WERI-Rb-1 (cell line): Measurements from ENCODE around the gene OR10C1.

Experiments
- DNase-seq: peaks from one replicate; pipeline ENCODE4 v3.0.0-alpha.2; 2020
- H3K27ac ChIP-seq: fragments of 250-450 bp; sonication (Bioruptor Pico); 2 replicates; pipeline ENCODE4 v1.5.1; 2020; ENCODE audit warnings: mild to moderate bottlenecking, moderate library complexity
- H3K27me3 ChIP-seq: fragments of 250-450 bp; sonication (Bioruptor Pico); 2 replicates; pipeline ENCODE4 v1.5.1; 2021; ENCODE audit warnings: mild to moderate bottlenecking, low read depth, moderate library complexity; ENCODE audit not compliant: insufficient read depth, severe bottlenecking
- H3K36me3 ChIP-seq: fragments of 250-450 bp; sonication (Bioruptor Pico); 2 replicates; pipeline ENCODE4 v1.5.1; 2020; ENCODE audit warnings: mild to moderate bottlenecking, moderate library complexity
- H3K4me3 ChIP-seq: 2 replicates; pipeline ENCODE4 v1.5.1; 2011; ENCODE audit warnings: low read depth, mild to moderate bottlenecking, control low read depth, low read length
- H3K9me3 ChIP-seq: fragments of 250-450 bp; sonication (Bioruptor Pico); 2 replicates; pipeline ENCODE4 v1.5.1; 2021; ENCODE audit warnings: mild to moderate bottlenecking, moderate library complexity; ENCODE audit not compliant: severe bottlenecking
- TF ChIP-seq, protein P1 (sequence below): IDR thresholded peaks from 2 replicates; pipeline ENCODE4 v1.5.1; 2011; ENCODE audit warnings: low read depth, mild to moderate bottlenecking, control low read depth, inconsistent platforms, low read length

OR10C1 gene

DNA sequence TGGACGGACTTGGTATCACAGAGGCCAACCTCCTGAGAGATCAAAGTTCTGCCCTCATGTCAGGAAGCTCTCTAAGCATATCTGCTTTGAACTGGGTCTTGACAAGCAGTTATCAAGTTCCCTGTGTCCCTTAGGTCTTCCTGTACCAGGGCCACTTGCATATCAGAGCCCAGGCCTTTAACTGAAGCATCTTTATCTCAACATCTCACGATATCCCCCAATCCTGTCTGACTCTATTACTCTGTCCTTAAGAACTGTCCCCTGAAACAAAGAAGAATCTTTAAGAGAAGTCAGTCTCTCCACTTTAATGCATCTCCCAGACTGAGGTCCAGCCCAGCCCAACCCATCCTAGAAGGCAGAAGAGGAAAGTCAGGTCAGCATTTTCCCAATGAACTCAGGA is 40.5 kb downstream of the OR10C1 start:
- Histone ChIP-seq H3K27me3 (no peaks in the 10 kb centered on the region), H3K4me3 (no peak overlapping the region), H3K36me3 (no peaks in the 10 kb centered on the region), H3K27ac (no peak overlapping the region), H3K9me3 (peaks cover 8% of the 10 kb centered on the region)
- TF ChIP-seq, protein P1, sequence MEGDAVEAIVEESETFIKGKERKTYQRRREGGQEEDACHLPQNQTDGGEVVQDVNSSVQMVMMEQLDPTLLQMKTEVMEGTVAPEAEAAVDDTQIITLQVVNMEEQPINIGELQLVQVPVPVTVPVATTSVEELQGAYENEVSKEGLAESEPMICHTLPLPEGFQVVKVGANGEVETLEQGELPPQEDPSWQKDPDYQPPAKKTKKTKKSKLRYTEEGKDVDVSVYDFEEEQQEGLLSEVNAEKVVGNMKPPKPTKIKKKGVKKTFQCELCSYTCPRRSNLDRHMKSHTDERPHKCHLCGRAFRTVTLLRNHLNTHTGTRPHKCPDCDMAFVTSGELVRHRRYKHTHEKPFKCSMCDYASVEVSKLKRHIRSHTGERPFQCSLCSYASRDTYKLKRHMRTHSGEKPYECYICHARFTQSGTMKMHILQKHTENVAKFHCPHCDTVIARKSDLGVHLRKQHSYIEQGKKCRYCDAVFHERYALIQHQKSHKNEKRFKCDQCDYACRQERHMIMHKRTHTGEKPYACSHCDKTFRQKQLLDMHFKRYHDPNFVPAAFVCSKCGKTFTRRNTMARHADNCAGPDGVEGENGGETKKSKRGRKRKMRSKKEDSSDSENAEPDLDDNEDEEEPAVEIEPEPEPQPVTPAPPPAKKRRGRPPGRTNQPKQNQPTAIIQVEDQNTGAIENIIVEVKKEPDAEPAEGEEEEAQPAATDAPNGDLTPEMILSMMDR: no peak
- no peak for DNase-seq

DNA sequence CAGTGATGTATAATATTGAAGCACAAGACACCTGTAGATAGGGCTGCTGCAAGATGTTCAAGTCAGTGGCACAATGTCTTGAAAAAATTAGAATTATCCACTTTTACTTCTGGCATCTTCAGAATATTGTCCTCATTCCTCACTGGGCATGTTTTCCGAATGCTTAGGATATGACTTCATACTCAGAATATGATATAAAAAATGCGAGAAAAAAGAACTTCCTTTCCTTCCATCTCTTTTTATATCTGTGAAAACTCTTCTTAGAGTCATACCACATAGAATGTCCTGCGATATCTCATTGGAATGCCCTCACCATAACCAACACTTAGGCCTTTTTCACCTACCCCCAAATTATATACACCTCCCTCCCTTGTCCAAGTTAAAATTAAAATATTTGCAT is 44.1 kb downstream of the OR10C1 start:
- TF ChIP-seq, protein P1: no peak

DNA sequence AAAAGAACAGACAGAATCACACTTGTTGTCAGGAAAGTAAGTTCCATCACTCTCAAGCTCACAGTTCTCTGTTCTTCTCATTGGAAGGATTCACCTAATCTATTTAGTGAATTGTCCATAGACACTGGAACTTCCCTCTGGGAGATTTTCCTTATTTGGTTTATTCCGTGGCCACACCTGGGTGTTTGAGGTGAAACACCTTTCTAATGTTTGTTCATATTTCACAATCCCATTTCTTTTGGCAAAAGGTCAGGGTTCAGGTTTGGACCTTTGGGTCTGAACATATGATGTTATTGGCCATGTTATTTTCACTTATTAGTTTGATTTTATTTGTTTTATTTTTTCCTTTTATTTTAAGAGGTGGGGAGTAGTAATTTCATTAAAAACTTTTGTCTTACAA is 44.6 kb downstream of the OR10C1 start:
- TF ChIP-seq, protein P1: no peak

More for the DNA sequence above, 44.1 kb downstream of the OR10C1 start:
- H3K4me3 ChIP-seq: no peak overlapping the region
- no peak overlapping the region for H3K27ac ChIP-seq
- peaks cover 3% of the 10 kb centered on the region for H3K9me3 ChIP-seq
- H3K27me3 ChIP-seq: no peaks in the 10 kb centered on the region
- DNase-seq: no peak
- no peaks in the 10 kb centered on the region for H3K36me3 ChIP-seq

DNA sequence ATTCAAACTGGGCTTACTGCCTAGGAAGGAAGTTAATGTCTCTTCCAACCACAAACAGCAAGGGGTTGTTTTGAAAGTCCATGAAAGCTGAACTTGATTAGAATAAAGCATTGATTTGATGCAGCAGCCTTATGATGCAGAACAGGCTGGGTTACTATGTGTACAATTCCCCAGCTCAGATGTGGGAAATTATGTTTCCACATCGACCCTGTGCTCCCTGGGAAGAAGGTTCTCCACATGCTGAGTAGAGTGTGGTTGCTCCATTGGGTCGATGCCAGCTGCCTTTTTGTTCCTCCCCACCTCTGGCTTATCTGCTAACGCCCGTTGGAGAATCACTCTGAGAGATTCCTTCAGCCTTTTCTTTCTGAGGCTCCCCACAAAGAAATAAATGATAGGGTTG is 47.5 kb downstream of the OR10C1 start:
- Histone ChIP-seq H3K4me3 (no peak overlapping the region), H3K9me3 (peaks cover 3% of the 10 kb centered on the region), H3K27ac (no peak overlapping the region), H3K36me3 (no peaks in the 10 kb centered on the region), H3K27me3 (no peaks in the 10 kb centered on the region)
- no peak for DNase-seq
- TF ChIP-seq, protein P1: no peak

More for the DNA sequence above, 44.6 kb downstream of the OR10C1 start:
- Histone ChIP-seq H3K9me3 (peaks cover 3% of the 10 kb centered on the region), H3K36me3 (no peaks in the 10 kb centered on the region), H3K27me3 (no peaks in the 10 kb centered on the region), H3K4me3 (no peak overlapping the region), H3K27ac (no peak overlapping the region)
- DNase-seq: no peak

DNA sequence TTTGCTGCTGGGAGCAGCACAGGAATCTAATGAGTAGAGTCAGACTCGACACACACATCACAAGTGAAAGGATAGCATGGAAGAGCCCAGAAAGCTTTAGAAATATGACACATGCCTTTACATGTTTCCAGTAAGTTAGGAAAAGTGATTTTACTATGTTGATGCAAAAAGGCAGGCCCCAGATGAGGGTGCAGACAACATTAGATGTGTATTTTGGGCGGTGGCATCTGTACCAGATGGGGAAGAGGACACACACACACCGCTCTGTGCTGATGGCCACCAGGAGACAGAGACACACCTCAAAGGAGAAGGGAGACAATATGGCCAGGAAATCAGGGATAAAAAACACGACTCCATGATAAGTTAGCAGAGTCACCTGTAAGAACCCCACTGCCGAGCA is 48.0 kb downstream of the OR10C1 start:
- H3K4me3 ChIP-seq: no peak overlapping the region
- no peak for DNase-seq
- H3K27ac ChIP-seq: no peak overlapping the region
- no peaks in the 10 kb centered on the region for H3K36me3 ChIP-seq
- TF ChIP-seq, protein P1: no peak
- no peaks in the 10 kb centered on the region for H3K27me3 ChIP-seq
- H3K9me3 ChIP-seq: peaks cover 2% of the 10 kb centered on the region

DNA sequence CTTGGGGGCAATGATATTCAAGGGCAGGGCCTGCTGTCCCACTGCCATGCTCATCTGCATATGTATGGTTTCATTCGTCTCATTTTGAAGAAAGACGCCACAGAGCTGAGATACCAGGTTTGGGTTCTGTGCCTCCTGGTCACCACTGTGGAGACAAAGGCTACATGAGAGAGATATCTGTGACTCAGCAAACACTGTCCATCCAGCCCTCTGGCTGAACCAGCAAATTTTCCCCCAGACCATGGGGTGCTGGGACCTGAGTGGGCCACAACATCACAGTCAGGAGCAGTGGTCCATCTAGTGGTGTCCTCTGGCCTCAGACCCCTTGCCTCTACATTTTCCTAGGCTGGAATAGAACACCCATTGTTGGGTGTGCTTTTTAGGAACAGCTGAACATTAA is 48.6 kb downstream of the OR10C1 start, which contains the start of gene MAS1L:
TSS of gene MAS1L (minus strand) at position 297 of the 400 bp plus-strand sequence. CDS start at position 243, 54 bp downstream.
- no peaks in the 10 kb centered on the region for H3K36me3 ChIP-seq
- DNase-seq: no peak
- no peak within 1 kb of the TSS for H3K27ac ChIP-seq
- H3K4me3 ChIP-seq: no peak within 1 kb of the TSS
- no peaks in the 10 kb centered on the region for H3K9me3 ChIP-seq
- no peaks in the 10 kb centered on the region for H3K27me3 ChIP-seq
- TF ChIP-seq, protein P1: peak; percentile 26; the same call in 1 of the 2 replicates
